Measurements from ENCODE around the gene INSYN2B. TPM values are rescaled to one million over a fixed set of nuclear protein-coding genes. Genes with fewer than 3 reads are reported as not detected.

Gene INSYN2B
- total and polyA plus RNA-seq, 11 donors = 0.12 to 0.59 (median 0.17) TPM; not detected in 6

DNA sequence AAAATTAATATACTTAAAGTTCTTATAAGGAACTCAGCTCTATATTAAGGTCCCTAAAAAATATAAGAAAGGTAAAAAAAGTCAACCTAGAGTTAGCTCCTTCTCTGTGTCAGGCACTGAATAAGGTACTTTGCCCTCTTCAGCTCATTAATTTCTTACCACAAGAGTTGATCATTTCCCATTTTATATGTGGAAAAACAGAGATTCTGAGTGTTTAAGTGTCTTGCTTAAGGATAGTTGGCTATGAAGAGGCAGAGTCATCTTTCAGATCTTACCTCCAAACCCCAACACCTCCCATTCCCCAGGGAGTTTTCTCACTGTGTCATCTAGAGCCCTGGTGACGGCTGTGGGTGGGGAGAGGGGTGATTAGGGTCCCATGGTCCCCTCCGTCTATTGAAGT, 40.6 kb downstream of the INSYN2B start:
- ATAC-seq (no peak), DNase-seq (no peak)
- no peaks in the 10 kb centered on the region for H3K9me3 ChIP-seq
- no peak overlapping the region for H3K4me3 ChIP-seq
- H3K4me1 ChIP-seq = peaks cover 0 to 1% (median 0%) of the 10 kb centered on the region in 12 donors
- no peaks in the 10 kb centered on the region for H3K36me3 ChIP-seq
- 77 to 88% (median 81%) methylated on average over 2 of the region's 2 CpGs for WGBS, 4 donors
- intact Hi-C loops (cut with DNase I) = no loop called here
- H3K27ac ChIP-seq = no peak overlapping the region
- no peaks in the 10 kb centered on the region for H3K27me3 ChIP-seq
- no peak for TF ChIP-seq POLR2A (IDR thresholded peaks at IDR 0.05)
- TF ChIP-seq, protein P1, sequence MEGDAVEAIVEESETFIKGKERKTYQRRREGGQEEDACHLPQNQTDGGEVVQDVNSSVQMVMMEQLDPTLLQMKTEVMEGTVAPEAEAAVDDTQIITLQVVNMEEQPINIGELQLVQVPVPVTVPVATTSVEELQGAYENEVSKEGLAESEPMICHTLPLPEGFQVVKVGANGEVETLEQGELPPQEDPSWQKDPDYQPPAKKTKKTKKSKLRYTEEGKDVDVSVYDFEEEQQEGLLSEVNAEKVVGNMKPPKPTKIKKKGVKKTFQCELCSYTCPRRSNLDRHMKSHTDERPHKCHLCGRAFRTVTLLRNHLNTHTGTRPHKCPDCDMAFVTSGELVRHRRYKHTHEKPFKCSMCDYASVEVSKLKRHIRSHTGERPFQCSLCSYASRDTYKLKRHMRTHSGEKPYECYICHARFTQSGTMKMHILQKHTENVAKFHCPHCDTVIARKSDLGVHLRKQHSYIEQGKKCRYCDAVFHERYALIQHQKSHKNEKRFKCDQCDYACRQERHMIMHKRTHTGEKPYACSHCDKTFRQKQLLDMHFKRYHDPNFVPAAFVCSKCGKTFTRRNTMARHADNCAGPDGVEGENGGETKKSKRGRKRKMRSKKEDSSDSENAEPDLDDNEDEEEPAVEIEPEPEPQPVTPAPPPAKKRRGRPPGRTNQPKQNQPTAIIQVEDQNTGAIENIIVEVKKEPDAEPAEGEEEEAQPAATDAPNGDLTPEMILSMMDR (IDR thresholded peaks at IDR 0.05) = no peak

DNA sequence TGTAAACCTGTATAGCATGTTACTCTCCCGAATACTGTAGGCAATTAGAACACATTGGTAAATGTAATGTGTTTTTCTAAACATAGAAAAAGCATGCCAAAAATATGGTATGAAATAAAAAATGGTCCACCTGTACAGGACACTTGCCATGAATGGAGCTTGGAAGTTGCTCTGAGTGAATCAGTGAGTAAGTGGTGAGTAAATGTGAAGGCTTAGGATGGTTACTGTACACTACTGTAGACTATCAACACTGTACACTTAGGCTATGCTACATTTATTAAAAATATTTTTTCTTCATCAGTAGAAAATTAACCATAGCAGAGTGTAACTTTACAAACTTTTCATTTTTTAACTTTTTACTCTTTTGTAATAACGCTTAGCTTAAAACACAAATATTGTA, 41.9 kb downstream of the INSYN2B start:
- TF ChIP-seq POLR2A (IDR thresholded peaks at IDR 0.05) = no peak
- TF ChIP-seq, protein P1 (IDR thresholded peaks at IDR 0.05) = no peak
- Histone ChIP-seq H3K4me1 (no peaks in the 10 kb centered on the region), H3K36me3 (no peaks in the 10 kb centered on the region), H3K4me3 (no peak overlapping the region), H3K27ac (no peak overlapping the region), H3K9me3 (no peaks in the 10 kb centered on the region), H3K27me3 (no peaks in the 10 kb centered on the region)
- ATAC-seq = no peak
- DNase-seq = no peak
- 91 to 94% (median 93%) methylated on average over 2 of the region's 2 CpGs for whole genome bisulfite sequencing, 4 donors
- intact Hi-C loops (cut with DNase I) = no loop called here

DNA sequence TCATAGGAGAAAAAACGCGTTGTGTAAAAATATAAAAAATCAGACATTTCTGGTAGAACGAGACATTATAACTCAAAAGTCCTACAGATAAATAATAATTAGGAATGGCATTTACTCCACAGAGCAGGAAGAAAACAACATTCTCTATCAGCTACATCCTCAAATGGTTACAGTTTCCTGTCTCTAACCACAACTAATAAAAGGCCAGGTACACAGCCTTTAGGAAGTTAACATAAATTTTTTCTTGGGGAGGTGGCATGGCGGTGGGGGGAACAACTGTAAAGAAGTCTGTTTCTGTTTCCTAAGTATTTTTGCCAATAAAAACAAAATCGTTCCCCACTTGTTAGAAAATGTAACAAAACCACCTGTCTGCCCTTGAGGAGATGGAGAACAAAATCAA, 44.5 kb downstream of the INSYN2B start:
- no peak for DNase-seq

DNA sequence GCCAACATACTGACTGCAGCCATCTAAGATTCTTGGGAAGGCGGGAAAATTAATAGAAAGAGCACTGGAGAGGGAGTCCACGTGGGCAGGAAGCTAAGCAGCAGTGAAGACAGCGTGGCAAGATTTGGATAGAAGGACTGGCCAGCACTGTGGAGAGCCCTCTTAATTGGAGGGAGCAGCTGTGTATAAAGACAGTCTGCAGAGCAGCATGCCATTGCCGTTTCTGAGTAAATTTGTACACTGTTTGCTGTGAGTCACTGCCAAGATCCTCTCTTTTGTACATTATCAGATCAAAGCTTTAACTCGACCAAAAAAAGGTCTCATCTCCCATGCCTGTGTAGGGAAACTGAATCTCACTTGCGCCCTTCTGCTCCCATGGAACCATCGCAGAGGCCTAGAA, 45.3 kb downstream of the INSYN2B start:
- H3K27me3 ChIP-seq = peaks cover 0 to 4% (median 0%) of the 10 kb centered on the region in 9 donors
- intact Hi-C loops (cut with DNase I) = no loop called here
- TF ChIP-seq, protein P1 (IDR thresholded peaks at IDR 0.05) = no peak
- no peak for TF ChIP-seq POLR2A (IDR thresholded peaks at IDR 0.05)
- no peaks in the 10 kb centered on the region for H3K4me1 ChIP-seq
- no peaks in the 10 kb centered on the region for H3K9me3 ChIP-seq
- DNase-seq = no peak
- no peak overlapping the region for H3K4me3 ChIP-seq
- 80 to 86% (median 82%) methylated on average over 7 of the region's 7 CpGs for WGBS, 4 donors
- no peak for ATAC-seq
- H3K27ac ChIP-seq = no peak overlapping the region
- H3K36me3 ChIP-seq = no peaks in the 10 kb centered on the region

More for the DNA sequence above, 44.5 kb downstream of the INSYN2B start:
- H3K27me3 ChIP-seq = peaks cover 0 to 4% (median 0%) of the 10 kb centered on the region in 9 donors
- no peaks in the 10 kb centered on the region for H3K9me3 ChIP-seq
- 75 to 81% (median 77%) methylated on average over 5 of the region's 5 CpGs for WGBS, 4 donors
- no peaks in the 10 kb centered on the region for H3K4me1 ChIP-seq
- H3K27ac ChIP-seq = no peak overlapping the region
- no peak for ATAC-seq
- H3K4me3 ChIP-seq = no peak overlapping the region
- TF ChIP-seq, protein P1 (IDR thresholded peaks at IDR 0.05) = no peak
- no peak for TF ChIP-seq POLR2A (IDR thresholded peaks at IDR 0.05)
- intact Hi-C loops (cut with DNase I) = no loop called here
- no peaks in the 10 kb centered on the region for H3K36me3 ChIP-seq

All from heart left ventricle (tissue), 16 donors.